SK-N-SH (cell line): ENCODE data around the gene CABLES2. TPM values are rescaled to one million over a fixed set of nuclear protein-coding genes. Genes with fewer than 3 reads are reported as not detected.

ENCODE experiments used
- CTCF ChIA-PET: fragments of 300-600, 350-600 bp; formaldehyde crosslinking; extraction: SDS; loops from one replicate; lab custom pipeline; 2021; lab: Yijun Ruan, JAX
- POLR2A ChIA-PET: fragments of 350-600 bp; sonication (Branson Sonifier 250); formaldehyde crosslinking; extraction: SDS; loops from one replicate; lab custom pipeline; 2020; ENCODE audit warnings: antibody characterized with exemption, inconsistent platforms; lab: Yijun Ruan, JAX
- DNase-seq: peaks from one replicate; pipeline ENCODE4 v3.0.0; 2012
- H2AFZ ChIP-seq: fragments of 200-600 bp; sonication (generic); 2 replicates; pipeline ENCODE4 v1.8.1; 2016; ENCODE audit warnings: antibody characterized with exemption, mild to moderate bottlenecking, low read depth
- H3F3A ChIP-seq: fragments of 200-600 bp; sonication (generic); replicated peaks from 2 replicates; pipeline ENCODE3; 2016; ENCODE audit warnings: antibody characterized with exemption, mild to moderate bottlenecking; ENCODE audit not compliant: insufficient read depth
- H3K27ac ChIP-seq, 2 experiments: fragments of 200-500 bp in 1 of 2; fragments of 200-600 bp in 1 of 2; sonication (Bioruptor generic) in 1 of 2; sonication (generic), shearing (Covaris generic) in 1 of 2; 2 replicates each; pipeline versions ENCODE4 v1.5.1 to v1.6.1; 2014 to 2016; ENCODE audit warnings: low read depth in 2 of 2, inconsistent platforms in 1 of 2, low read length in 1 of 2, mild to moderate bottlenecking in 1 of 2, mixed read lengths in 1 of 2
- H3K27me3 ChIP-seq: fragments of 200-600 bp; sonication (generic), shearing (Covaris generic); 2 replicates; pipeline ENCODE4 v1.6.1; 2016; ENCODE audit warnings: mixed run types; ENCODE audit not compliant: insufficient read depth
- H3K36me3 ChIP-seq, 2 experiments: fragments of 200-500 bp in 1 of 2; fragments of 200-600 bp in 1 of 2; sonication (Bioruptor generic) in 1 of 2; sonication (generic) in 1 of 2; replicated peaks in 1 of 2; 2 replicates each; pipeline versions ENCODE3 to v1.5.1; 2014 to 2016; ENCODE audit warnings: low read length in 1 of 2, mild to moderate bottlenecking in 1 of 2; ENCODE audit not compliant: insufficient read depth in 2 of 2, control insufficient read depth in 1 of 2
- H3K4me1 ChIP-seq, 2 experiments: fragments of 200-500 bp in 1 of 2; fragments of 200-600 bp in 1 of 2; sonication (Bioruptor generic) in 1 of 2; sonication (generic), shearing (Covaris generic) in 1 of 2; 2 replicates each; pipeline versions ENCODE4 v1.5.1 to v1.6.1; 2014 to 2016; ENCODE audit warnings: low read depth in 1 of 2, low read length in 1 of 2, mixed run types in 1 of 2; ENCODE audit not compliant: insufficient read depth in 2 of 2, control insufficient read depth in 1 of 2
- H3K4me2 ChIP-seq: fragments of 200-600 bp; sonication (generic), shearing (Covaris generic); 2 replicates; pipeline ENCODE4 v1.6.1; 2017; ENCODE audit warnings: mixed run types
- H3K4me3 ChIP-seq, 2 experiments: fragments of 200-500 bp in 1 of 2; fragments of 200-600 bp in 1 of 2; sonication (Bioruptor generic) in 1 of 2; sonication (generic), shearing (Covaris generic) in 1 of 2; 2 replicates each; pipeline versions ENCODE4 v1.5.1 to v1.8.1; 2014 to 2016; ENCODE audit warnings: low read depth in 2 of 2, inconsistent platforms in 1 of 2, low read length in 1 of 2, mild to moderate bottlenecking in 1 of 2, mixed read lengths in 1 of 2, moderate library complexity in 1 of 2
- H3K79me2 ChIP-seq: fragments of 200-600 bp; sonication (generic); 2 replicates; pipeline ENCODE4 v1.8.1; 2017; ENCODE audit warnings: mild to moderate bottlenecking; ENCODE audit not compliant: insufficient read depth
- H3K9ac ChIP-seq: fragments of 200-600 bp; sonication (generic); 2 replicates; pipeline ENCODE4 v1.6.1; 2017; ENCODE audit warnings: mixed run types
- H3K9me2 ChIP-seq: fragments of 200-600 bp; sonication (generic); 2 replicates; pipeline ENCODE4 v1.6.1; 2017; ENCODE audit warnings: mixed run types
- H3K9me3 ChIP-seq: fragments of 200-600 bp; sonication (generic); 2 replicates; pipeline ENCODE4 v1.6.1; 2017; ENCODE audit warnings: mixed run types, mild to moderate bottlenecking, moderate library complexity
- H4K20me1 ChIP-seq: fragments of 200-600 bp; sonication (generic); 2 replicates; pipeline ENCODE4 v1.6.1; 2017; ENCODE audit warnings: mild to moderate bottlenecking, mixed run types; ENCODE audit not compliant: insufficient read depth
- CHD2 ChIP-seq: fragments of 150-350 bp; IDR thresholded peaks from 2 replicates; pipeline ENCODE4 v1.6.1; 2018; ENCODE audit warnings: low read length; ENCODE audit not compliant: partially characterized antibody
- CTCF ChIP-seq: fragments of 200-600 bp; sonication (generic); IDR thresholded peaks from 2 replicates; pipeline ENCODE4 v1.6.1; 2017; ENCODE audit warnings: antibody characterized with exemption, mild to moderate bottlenecking, moderate library complexity
- FOXJ3 ChIP-seq: sonication (generic); formaldehyde crosslinking; IDR thresholded peaks from 2 replicates; pipeline ENCODE4 v1.5.1; 2020; ENCODE audit warnings: mild to moderate bottlenecking, missing genetic modification reagents
- FOXM1 ChIP-seq: IDR thresholded peaks from 2 replicates; pipeline ENCODE4 v1.4.0; 2012; ENCODE audit warnings: low read depth, mild to moderate bottlenecking
- GATA2 ChIP-seq: sonication (generic); formaldehyde crosslinking; IDR thresholded peaks from 2 replicates; pipeline ENCODE4 v1.5.0; 2020; ENCODE audit warnings: mild to moderate bottlenecking, missing genetic modification reagents
- JUND ChIP-seq: IDR thresholded peaks from 2 replicates; pipeline ENCODE4 v1.4.0; 2012
- MAX ChIP-seq: IDR thresholded peaks from 2 replicates; pipeline ENCODE4 v1.4.0; 2012; ENCODE audit warnings: low read depth
- MXI1 ChIP-seq: IDR thresholded peaks from 2 replicates; pipeline ENCODE4 v1.6.1; 2012; ENCODE audit warnings: mild to moderate bottlenecking, low read depth, low read length, improper control_type of control experiment
- RAD21 ChIP-seq: IDR thresholded peaks from 2 replicates; pipeline ENCODE4 v1.6.1; 2012; ENCODE audit warnings: mild to moderate bottlenecking, low read length
- RFX5 ChIP-seq: IDR thresholded peaks from 2 replicates; pipeline ENCODE4 v1.6.1; 2012; ENCODE audit warnings: mild to moderate bottlenecking, improper control_type of control experiment, low read length
- RXRA ChIP-seq: IDR thresholded peaks from 2 replicates; pipeline ENCODE4 v1.4.0; 2012; ENCODE audit warnings: low read depth, mild to moderate bottlenecking, borderline replicate concordance
- SIN3A ChIP-seq: IDR thresholded peaks from 2 replicates; pipeline ENCODE4 v1.6.1; 2012; ENCODE audit warnings: low read depth, mild to moderate bottlenecking, low read length, moderate library complexity, borderline replicate concordance
- SMC3 ChIP-seq: IDR thresholded peaks from 2 replicates; pipeline ENCODE4 v1.6.1; 2012; ENCODE audit warnings: low read depth, low read length, improper control_type of control experiment
- TAF1 ChIP-seq: IDR thresholded peaks from 2 replicates; pipeline ENCODE4 v1.6.1; 2012; ENCODE audit warnings: low read depth, mild to moderate bottlenecking, low read length, moderate library complexity, borderline replicate concordance
- TCF12 ChIP-seq: IDR thresholded peaks from 2 replicates; pipeline ENCODE4 v1.4.0; 2012
- TEAD4 ChIP-seq: IDR thresholded peaks from 2 replicates; pipeline ENCODE4 v1.4.0; 2012; ENCODE audit warnings: mild to moderate bottlenecking, borderline replicate concordance; ENCODE audit not compliant: insufficient read depth
- WGBS: methylation state at CpG from one replicate; pipeline ENCODE4 v1.1.6; 2017; ENCODE audit warnings: low lambda C conversion rate; 5-methylcytosine and 5-hydroxymethylcytosine counted together
- polyA plus RNA-seq, 3 experiments: library from polyadenylated mRNA; depleted of rRNA; stranded (reverse); fragments of >200 nt; gene quantifications; 2 replicates each; pipeline ENCODE4 v1.2.3, GENCODE V29; 2012
- TF ChIP-seq, protein P1 (sequence below): IDR thresholded peaks from 2 replicates; pipeline ENCODE4; 2012
- TF ChIP-seq, protein P2 (sequence below): IDR thresholded peaks from 2 replicates; pipeline ENCODE4 v1.4.0; 2012; ENCODE audit warnings: low read depth, borderline replicate concordance

Gene CABLES2
- polyA plus RNA-seq, 1 of the 3 experiments (the other 2 are of a cell fraction) = 4.8 TPM

DNA sequence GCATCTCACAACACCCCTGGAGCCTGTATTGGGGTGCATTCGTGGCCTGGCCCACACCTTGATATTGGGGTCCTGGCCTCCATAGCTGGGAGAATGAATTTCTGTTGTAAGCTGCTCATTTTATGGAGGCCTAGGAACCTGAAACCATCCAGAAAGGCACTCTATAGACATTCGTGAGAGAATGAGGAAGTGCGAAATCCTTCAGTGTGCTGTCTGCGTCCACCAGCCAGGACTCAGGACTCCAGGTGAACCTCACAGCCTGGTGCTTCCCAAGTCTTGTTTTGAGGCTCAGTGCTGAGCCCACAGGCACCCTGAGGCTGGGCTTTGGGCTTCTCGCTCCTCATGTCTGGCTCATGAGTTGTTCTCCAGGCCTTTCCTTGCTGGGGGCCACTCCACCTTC, 32.1 kb upstream of the CABLES2 start:
- H3K79me2 ChIP-seq = no peaks in the 10 kb centered on the region
- no peak overlapping the region for H3K9ac ChIP-seq
- H3K4me2 ChIP-seq = no peak overlapping the region
- H3K27ac ChIP-seq = no peak overlapping the region
- H3K4me1 ChIP-seq = no peaks in the 10 kb centered on the region; a peak in 1 of 4 replicates
- H4K20me1 ChIP-seq = no peaks in the 10 kb centered on the region
- DNase-seq = no peak
- 60% methylated on average over 1 of the region's 5 CpGs for WGBS
- TF ChIP-seq MAX (no peak), TCF12 (no peak), FOXM1 (no peak), RAD21 (no peak), JUND (no peak), SMC3 (no peak), TAF1 (no peak)
- TF ChIP-seq, protein P1, sequence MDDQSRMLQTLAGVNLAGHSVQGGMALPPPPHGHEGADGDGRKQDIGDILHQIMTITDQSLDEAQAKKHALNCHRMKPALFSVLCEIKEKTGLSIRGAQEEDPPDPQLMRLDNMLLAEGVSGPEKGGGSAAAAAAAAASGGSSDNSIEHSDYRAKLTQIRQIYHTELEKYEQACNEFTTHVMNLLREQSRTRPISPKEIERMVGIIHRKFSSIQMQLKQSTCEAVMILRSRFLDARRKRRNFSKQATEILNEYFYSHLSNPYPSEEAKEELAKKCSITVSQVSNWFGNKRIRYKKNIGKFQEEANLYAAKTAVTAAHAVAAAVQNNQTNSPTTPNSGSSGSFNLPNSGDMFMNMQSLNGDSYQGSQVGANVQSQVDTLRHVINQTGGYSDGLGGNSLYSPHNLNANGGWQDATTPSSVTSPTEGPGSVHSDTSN = no peak
- TF ChIP-seq, protein P2, sequence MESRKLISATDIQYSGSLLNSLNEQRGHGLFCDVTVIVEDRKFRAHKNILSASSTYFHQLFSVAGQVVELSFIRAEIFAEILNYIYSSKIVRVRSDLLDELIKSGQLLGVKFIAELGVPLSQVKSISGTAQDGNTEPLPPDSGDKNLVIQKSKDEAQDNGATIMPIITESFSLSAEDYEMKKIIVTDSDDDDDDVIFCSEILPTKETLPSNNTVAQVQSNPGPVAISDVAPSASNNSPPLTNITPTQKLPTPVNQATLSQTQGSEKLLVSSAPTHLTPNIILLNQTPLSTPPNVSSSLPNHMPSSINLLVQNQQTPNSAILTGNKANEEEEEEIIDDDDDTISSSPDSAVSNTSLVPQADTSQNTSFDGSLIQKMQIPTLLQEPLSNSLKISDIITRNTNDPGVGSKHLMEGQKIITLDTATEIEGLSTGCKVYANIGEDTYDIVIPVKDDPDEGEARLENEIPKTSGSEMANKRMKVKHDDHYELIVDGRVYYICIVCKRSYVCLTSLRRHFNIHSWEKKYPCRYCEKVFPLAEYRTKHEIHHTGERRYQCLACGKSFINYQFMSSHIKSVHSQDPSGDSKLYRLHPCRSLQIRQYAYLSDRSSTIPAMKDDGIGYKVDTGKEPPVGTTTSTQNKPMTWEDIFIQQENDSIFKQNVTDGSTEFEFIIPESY = no peak
- no peak overlapping the region for H3K4me3 ChIP-seq
- no peaks in the 10 kb centered on the region for H3K36me3 ChIP-seq
- ChIA-PET CTCF (interaction anchor here (0.7 to 1.8 kb wide), 2 partner anchors 11 to 29 kb away, joined by 3 to 5 read pairs; no protein-coding TSS in a partner anchor), POLR2A (no interaction called here)
- H3K27me3 ChIP-seq = no peaks in the 10 kb centered on the region; the same call in 1 of the 2 replicates
- H3K9me3 ChIP-seq = no peaks in the 10 kb centered on the region
- no peaks in the 10 kb centered on the region for H3K9me2 ChIP-seq
- no peaks in the 10 kb centered on the region for H3F3A ChIP-seq
- no peak overlapping the region for H2AFZ ChIP-seq

GRCh38 chr20:62437927-62438326, 30.8 kb upstream of the CABLES2 start:
- POLR2A ChIA-PET = no interaction called here
- no peaks in the 10 kb centered on the region; a peak in 1 of 4 replicates for H3K4me1 ChIP-seq
- WGBS = 73% methylated on average over 7 of the region's 24 CpGs

More at GRCh38 chr20:62437927-62438326, 30.8 kb upstream of the CABLES2 start:
- Histone ChIP-seq H3K27ac (no peak overlapping the region), H3K36me3 (no peaks in the 10 kb centered on the region), H2AFZ (no peak overlapping the region), H3K9me2 (no peaks in the 10 kb centered on the region), H3K9me3 (no peaks in the 10 kb centered on the region), H3K4me3 (no peak overlapping the region), H4K20me1 (no peaks in the 10 kb centered on the region), H3K79me2 (no peaks in the 10 kb centered on the region), H3F3A (no peaks in the 10 kb centered on the region), H3K27me3 (no peaks in the 10 kb centered on the region; the same call in 1 of the 2 replicates), H3K4me2 (no peak overlapping the region), H3K9ac (no peak overlapping the region)
- TF ChIP-seq SMC3 (no peak), MXI1 (no peak), FOXM1 (no peak), FOXJ3 (CRISPR knock-in tag) (no peak), CTCF (no peak), SIN3A (no peak), CHD2 (no peak), MAX (no peak), RXRA (no peak), TEAD4 (no peak), RFX5 (no peak), GATA2 (CRISPR knock-in tag) (no peak)
- TF ChIP-seq, protein P2 = no peak
- TF ChIP-seq, protein P1 = no peak
- DNase-seq = no peak
- CTCF ChIA-PET = interaction anchor here (1.4 to 1.8 kb wide), 2 partner anchors 11 to 28 kb away, joined by 4 to 5 read pairs; no protein-coding TSS in a partner anchor
